ENCODE data around the gene DNAJC1. TPM values are rescaled to one million over a fixed set of nuclear protein-coding genes. Genes with fewer than 3 reads are reported as not detected.

The DNAJC1 gene
- polyA plus RNA-seq, 1 donor (not counting 4 experiments of a cell fraction or from before 2014, with no cell fraction given): 24.8 TPM

DNA sequence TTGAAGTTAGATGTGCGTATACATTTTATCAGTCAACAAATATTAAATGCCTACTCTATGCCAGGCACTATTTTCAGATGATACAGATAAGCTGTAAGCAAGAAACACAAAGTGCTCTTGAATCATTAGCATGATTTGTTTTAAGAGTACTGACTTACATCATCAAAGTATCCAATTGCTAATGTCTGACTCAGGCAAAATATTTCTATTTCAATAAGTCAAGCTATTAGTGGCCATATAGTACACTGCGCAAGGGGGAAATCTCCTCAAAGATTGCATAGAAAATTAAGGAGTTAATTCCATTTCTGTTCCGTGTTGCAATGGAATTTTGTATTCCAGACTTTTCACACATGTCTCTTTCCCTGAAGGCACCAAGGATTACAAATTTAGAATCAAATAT, 46.1 kb upstream of the DNAJC1 start:
- no peak for FAIRE-seq
- Histone ChIP-seq H3K9ac (ENCODE audit: control insufficient read depth, extremely low read depth, insufficient read depth, low read length) (no peak overlapping the region), H3K9me1 (ENCODE audit: control insufficient read depth, extremely low read depth, insufficient read depth, low read length) (no peaks in the 10 kb centered on the region), H3K36me3 (ENCODE audit: control insufficient read depth in 2 of 2, extremely low read depth in 1 of 2, insufficient read depth in 2 of 2, low read length in 2 of 2) (no peaks in the 10 kb centered on the region), H3K4me3 (ENCODE audit: control insufficient read depth in 2 of 3, extremely low read depth in 1 of 3, insufficient read depth in 2 of 3, low read depth in 1 of 3, low read length in 3 of 3) (no peak overlapping the region), H3K4me2 (ENCODE audit: control insufficient read depth, extremely low read depth, insufficient read depth, low read depth, low read length) (no peak overlapping the region), H3K9me3 (ENCODE audit: control insufficient read depth, low read depth, low read length) (no peaks in the 10 kb centered on the region), H3K79me2 (ENCODE audit: control insufficient read depth, insufficient read depth, low read length) (no peaks in the 10 kb centered on the region), H2AFZ (ENCODE audit: control insufficient read depth, low read length) (no peak overlapping the region), H3K27me3 (ENCODE audit: control insufficient read depth, extremely low read depth, insufficient read depth, low read length) (no peaks in the 10 kb centered on the region), H3K27ac (ENCODE audit: control insufficient read depth, insufficient read depth, low read length) (no peak overlapping the region), H3K4me1 (ENCODE audit: control insufficient read depth, extremely low read depth, insufficient read depth, low read length) (no peaks in the 10 kb centered on the region), H4K20me1 (ENCODE audit: control insufficient read depth, extremely low read depth, insufficient read depth, low read length) (no peaks in the 10 kb centered on the region)
- DNase-seq (ENCODE audit: low read depth, low spot score): no peak
- TF ChIP-seq EZH2 (IDR thresholded peaks at IDR 0.05; ENCODE audit: low read length): no peak
- TF ChIP-seq, protein P1, sequence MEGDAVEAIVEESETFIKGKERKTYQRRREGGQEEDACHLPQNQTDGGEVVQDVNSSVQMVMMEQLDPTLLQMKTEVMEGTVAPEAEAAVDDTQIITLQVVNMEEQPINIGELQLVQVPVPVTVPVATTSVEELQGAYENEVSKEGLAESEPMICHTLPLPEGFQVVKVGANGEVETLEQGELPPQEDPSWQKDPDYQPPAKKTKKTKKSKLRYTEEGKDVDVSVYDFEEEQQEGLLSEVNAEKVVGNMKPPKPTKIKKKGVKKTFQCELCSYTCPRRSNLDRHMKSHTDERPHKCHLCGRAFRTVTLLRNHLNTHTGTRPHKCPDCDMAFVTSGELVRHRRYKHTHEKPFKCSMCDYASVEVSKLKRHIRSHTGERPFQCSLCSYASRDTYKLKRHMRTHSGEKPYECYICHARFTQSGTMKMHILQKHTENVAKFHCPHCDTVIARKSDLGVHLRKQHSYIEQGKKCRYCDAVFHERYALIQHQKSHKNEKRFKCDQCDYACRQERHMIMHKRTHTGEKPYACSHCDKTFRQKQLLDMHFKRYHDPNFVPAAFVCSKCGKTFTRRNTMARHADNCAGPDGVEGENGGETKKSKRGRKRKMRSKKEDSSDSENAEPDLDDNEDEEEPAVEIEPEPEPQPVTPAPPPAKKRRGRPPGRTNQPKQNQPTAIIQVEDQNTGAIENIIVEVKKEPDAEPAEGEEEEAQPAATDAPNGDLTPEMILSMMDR (optimal IDR thresholded peaks at IDR 0.05 in 1 of 3, IDR thresholded peaks at IDR 0.05 in 1 of 3, conservative IDR thresholded peaks at IDR 0.05 in 1 of 3; ENCODE audit: extremely low read depth in 1 of 3, insufficient read depth in 2 of 3, low read length in 3 of 3): no peak
- dilution Hi-C loops (cut with MboI; ENCODE audit: extremely low pct_ligation_motif_present, low sequenced_read_pairs): no loop called here

DNA sequence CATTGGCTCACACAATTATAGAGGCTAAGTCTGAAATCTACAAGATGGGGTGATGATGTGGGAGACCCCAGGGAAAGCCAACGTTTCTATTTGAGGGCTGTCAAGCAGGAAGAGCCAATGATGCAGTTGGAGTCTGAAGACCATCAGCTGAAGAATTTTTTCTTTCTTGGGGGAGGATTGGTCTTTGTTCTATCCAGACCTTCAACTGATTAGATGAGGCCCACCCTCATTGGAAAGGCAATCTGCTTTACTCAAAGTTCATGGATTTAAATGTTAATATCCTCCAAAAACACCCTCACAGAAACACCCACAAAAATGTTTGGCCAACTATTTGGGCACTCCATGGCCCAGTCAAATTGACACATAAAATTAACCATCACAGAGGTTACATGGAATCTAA, 44.3 kb upstream of the DNAJC1 start:
- no peaks in the 10 kb centered on the region for H4K20me1 ChIP-seq (ENCODE audit: control insufficient read depth, extremely low read depth, insufficient read depth, low read length)
- H3K36me3 ChIP-seq (ENCODE audit: control insufficient read depth in 2 of 2, extremely low read depth in 1 of 2, insufficient read depth in 2 of 2, low read length in 2 of 2): no peaks in the 10 kb centered on the region
- H3K4me2 ChIP-seq (ENCODE audit: control insufficient read depth, extremely low read depth, insufficient read depth, low read depth, low read length): no peak overlapping the region
- no peak overlapping the region for H3K27ac ChIP-seq (ENCODE audit: control insufficient read depth, insufficient read depth, low read length)
- no peak for TF ChIP-seq EZH2 (IDR thresholded peaks at IDR 0.05; ENCODE audit: low read length)
- TF ChIP-seq, protein P1 (optimal IDR thresholded peaks at IDR 0.05 in 1 of 3, IDR thresholded peaks at IDR 0.05 in 1 of 3, conservative IDR thresholded peaks at IDR 0.05 in 1 of 3; ENCODE audit: extremely low read depth in 1 of 3, insufficient read depth in 2 of 3, low read length in 3 of 3): no peak
- no peak overlapping the region for H3K9ac ChIP-seq (ENCODE audit: control insufficient read depth, extremely low read depth, insufficient read depth, low read length)
- no peak for DNase-seq (ENCODE audit: low read depth, low spot score)
- no peak overlapping the region for H2AFZ ChIP-seq (ENCODE audit: control insufficient read depth, low read length)
- H3K27me3 ChIP-seq (ENCODE audit: control insufficient read depth, extremely low read depth, insufficient read depth, low read length): no peaks in the 10 kb centered on the region
- H3K4me1 ChIP-seq (ENCODE audit: control insufficient read depth, extremely low read depth, insufficient read depth, low read length): no peaks in the 10 kb centered on the region
- H3K79me2 ChIP-seq (ENCODE audit: control insufficient read depth, insufficient read depth, low read length): no peaks in the 10 kb centered on the region
- H3K4me3 ChIP-seq (ENCODE audit: control insufficient read depth in 2 of 3, extremely low read depth in 1 of 3, insufficient read depth in 2 of 3, low read depth in 1 of 3, low read length in 3 of 3): no peak overlapping the region
- no peaks in the 10 kb centered on the region for H3K9me1 ChIP-seq (ENCODE audit: control insufficient read depth, extremely low read depth, insufficient read depth, low read length)
- dilution Hi-C loops (cut with MboI; ENCODE audit: extremely low pct_ligation_motif_present, low sequenced_read_pairs): no loop called here
- FAIRE-seq: no peak
- H3K9me3 ChIP-seq (ENCODE audit: control insufficient read depth, low read depth, low read length): no peaks in the 10 kb centered on the region
